Medulla oblongata (tissue), 1 donor: ENCODE measurements around the gene FKBP5.
"Not testable (repeated sequence)": the region's sequence is repeated elsewhere in the genome, so short reads cannot be mapped to it uniquely, and the experiment has no call there.

Source experiments
- DNase-seq: peaks from one replicate; pipeline ENCODE4 v3.0.0-alpha.2; 2015; ENCODE audit errors: extremely low spot score

Gene FKBP5

GRCh38 chr6:35691027-35691824 lies 2.5 kb upstream of the FKBP5 start:
- peak; percentile 72 for DNase-seq

- no peak for DNase-seq
Measured at GRCh38 chr6:35690484-35690883, 1.8 kb upstream of the FKBP5 start.

DNA sequence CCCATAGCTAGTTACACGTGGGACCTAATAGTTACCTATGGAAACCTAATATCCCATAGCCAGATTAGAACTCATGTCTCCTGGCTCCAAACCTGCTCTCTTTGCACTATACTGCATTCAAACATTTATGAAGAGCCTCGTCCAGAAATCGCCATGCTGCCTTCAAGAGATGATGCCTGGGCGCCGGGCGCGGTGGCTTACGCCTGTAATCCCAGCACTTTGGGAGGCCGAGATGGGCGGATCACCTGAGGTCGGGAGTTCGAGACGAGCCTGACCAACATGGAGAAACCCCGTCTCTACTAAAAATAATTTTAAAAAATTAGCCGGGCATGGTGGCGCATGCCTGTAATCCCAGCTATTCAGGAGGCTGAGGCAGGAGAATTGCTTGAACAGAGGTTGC lies 1.3 kb upstream of the FKBP5 start:
- not testable (repeated sequence) for DNase-seq

- DNase-seq, result peak; percentile 52
Measured at GRCh38 chr6:35687658-35688604, 784 bp downstream of the FKBP5 start.

DNA sequence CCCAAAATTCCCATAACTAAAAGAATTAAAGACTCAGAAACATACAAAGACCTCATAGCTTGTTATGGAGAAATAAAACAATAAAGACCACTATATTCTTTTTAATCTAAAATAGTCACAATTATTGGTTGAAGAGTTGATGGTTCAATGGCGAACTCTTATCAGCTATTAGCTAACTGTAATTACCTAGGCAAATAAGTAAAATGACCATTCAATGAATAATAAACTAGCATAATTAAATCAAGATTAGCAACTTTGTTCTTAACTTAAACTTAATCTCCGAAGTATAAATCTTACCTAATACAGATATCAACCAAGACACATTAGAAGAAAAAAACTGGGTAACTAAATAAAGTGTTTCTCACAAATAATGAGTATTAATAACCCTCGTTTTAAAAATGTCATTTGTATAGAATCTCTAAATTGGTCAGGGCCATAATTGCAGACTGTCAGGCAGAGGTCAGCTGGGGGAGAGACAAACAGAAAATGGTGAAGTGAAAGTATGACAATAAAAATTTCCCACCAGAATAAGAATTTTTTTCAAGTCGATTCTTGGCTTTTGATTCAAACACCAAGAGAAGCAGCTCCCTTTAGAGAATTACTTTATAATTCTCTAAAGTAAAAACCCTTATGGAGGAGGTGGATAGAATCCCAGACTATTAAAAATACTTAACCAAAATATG lies 1.7 kb downstream of the FKBP5 start:
- DNase-seq, result peak; percentile 31

- no peak for DNase-seq
Measured at GRCh38 chr6:35686436-35686835, 2.3 kb downstream of the FKBP5 start.

- DNase-seq, result no peak
Measured at GRCh38 chr6:35683267-35683666, 5.4 kb downstream of the FKBP5 start.

GRCh38 chr6:35681298-35681697 lies 7.4 kb downstream of the FKBP5 start:
- DNase-seq, result no peak

DNA sequence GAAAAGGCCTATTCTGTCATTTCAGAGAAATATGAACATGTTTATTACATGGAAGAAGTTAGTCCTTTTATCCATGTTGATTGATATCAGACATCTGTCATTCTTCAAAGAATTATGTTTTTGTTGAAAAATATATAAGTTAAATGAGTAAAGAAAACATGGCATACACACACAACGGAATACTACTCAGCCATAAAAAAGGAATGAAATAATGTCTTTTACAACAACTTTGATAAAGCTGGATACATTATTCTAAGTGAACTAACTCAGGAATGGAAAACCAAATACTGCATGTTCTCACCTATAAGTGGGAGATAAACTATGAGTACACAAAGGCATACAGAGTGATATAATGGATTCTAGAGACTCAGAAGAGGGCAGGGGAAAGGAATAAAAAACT lies 9.3 kb downstream of the FKBP5 start:
- DNase-seq, result no peak

- DNase-seq, result no peak
Measured at GRCh38 chr6:35678814-35679213, 9.9 kb downstream of the FKBP5 start.

GRCh38 chr6:35678021-35678654 lies 10.6 kb downstream of the FKBP5 start:
- no peak for DNase-seq

DNA sequence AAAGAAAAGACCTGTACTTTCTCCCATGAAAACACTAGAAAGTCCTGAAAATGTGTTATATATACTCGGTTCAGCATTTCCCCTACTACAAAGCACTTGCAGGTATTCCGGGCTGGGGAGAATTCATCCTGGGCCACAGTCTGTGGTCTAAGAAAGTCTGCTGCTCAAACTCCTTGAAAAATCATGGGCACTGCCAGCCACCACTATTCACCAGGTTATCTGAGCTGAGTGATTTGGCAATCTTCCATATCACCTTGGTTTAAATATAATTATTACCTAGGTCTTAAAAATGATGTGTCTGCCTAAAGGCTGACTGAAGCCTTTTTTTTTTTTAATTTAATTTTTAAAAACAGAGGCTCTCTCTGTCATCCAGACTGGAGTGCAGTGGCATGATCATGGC lies 11.3 kb downstream of the FKBP5 start:
- DNase-seq, result no peak

DNA sequence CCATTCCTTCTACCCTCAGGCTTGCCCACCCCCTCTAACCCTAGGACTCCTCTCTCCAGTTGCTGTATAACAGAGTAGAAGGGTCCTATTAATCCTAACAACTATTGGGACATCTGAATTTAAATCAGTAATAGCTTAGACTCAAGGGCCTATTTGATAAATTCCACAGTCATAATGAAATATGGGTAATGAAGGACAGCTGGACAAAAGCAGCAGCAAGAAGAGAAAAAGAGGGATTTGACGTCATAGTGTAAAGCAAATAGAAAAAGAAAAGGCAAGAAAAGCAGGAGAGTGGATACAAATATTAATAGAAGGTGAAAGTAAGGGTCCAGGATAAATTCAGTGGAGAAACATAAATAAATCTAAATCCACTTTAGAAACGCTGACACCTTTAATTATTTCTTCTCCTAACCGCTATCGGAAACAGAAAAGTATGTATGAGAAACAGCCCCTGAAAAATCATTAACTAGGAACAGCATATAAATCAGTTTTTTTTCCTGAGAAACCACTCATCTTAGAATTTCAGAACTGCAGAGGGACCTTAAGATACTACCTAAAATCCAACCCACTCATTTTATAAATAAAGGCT lies 12.8 kb downstream of the FKBP5 start:
- DNase-seq, result no peak

DNA sequence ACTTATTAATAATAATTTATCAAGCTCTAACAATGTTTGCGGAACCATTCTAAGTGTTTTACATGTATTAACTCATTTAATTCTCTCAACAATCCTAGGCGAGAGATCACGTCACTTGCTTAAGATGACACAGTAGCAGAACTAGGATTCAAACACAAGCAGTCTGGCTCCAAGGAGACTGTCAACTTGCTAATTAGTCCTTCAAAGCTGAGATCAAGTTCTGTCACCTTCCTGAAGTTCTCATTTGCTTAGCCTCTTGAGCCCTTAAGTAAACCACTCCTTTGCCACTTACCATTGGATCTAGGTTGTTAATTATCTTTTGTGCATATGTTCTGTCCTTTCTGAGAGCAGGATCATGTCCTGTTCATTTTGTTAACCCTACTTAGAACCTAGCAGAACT lies 14.1 kb downstream of the FKBP5 start:
- no peak for DNase-seq

GRCh38 chr6:35673755-35674154 lies 15.0 kb downstream of the FKBP5 start:
- DNase-seq, result no peak

DNA sequence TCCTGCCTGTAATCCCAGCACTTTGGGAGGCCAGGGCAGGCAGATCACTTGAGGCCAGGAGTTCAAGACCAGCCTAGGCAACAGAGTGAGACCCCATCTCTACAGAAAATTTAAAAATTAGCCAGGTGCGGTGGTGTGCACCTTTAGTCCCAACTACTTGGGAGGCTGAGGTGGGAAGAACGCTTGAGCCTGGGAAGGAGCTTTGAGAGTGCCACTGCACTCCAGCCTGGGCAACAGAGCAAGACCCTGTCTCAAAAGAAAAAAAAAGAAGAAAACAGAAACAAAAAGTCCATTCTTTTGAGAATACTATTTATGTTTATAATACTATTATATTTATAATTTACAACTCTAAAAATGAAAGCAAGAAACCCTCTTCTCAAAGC lies 15.4 kb downstream of the FKBP5 start:
- not testable (repeated sequence) for DNase-seq

- DNase-seq, result not testable (repeated sequence)
Measured at GRCh38 chr6:35670453-35670852, 18.3 kb downstream of the FKBP5 start.

DNA sequence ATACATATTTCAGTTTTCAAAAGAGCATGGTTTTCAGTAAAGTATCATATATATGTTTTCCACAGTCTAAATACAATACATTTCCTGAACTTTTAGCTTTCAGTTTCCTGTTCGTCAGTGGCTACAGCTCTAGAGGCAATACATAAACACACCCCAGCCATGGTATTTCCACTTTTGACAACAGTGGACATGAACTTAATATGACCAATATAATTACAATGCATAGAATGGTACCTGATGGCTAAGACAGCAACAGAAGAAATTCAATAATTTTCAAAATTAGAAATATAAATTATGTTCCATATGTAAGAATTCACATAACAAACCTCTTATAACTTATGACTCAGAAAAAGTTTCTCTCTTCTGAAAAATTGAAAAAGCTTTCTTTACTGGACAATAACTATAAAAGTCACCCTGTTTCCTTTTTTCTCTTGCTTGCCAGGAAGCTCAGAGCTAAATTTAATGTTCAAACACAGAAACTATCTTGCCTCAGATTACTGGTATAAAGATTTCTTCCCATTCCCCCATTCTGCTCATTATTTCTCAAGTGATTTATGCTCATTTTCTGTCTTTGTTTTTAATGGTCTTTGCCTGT lies 19.2 kb downstream of the FKBP5 start:
- DNase-seq, result no peak

DNA sequence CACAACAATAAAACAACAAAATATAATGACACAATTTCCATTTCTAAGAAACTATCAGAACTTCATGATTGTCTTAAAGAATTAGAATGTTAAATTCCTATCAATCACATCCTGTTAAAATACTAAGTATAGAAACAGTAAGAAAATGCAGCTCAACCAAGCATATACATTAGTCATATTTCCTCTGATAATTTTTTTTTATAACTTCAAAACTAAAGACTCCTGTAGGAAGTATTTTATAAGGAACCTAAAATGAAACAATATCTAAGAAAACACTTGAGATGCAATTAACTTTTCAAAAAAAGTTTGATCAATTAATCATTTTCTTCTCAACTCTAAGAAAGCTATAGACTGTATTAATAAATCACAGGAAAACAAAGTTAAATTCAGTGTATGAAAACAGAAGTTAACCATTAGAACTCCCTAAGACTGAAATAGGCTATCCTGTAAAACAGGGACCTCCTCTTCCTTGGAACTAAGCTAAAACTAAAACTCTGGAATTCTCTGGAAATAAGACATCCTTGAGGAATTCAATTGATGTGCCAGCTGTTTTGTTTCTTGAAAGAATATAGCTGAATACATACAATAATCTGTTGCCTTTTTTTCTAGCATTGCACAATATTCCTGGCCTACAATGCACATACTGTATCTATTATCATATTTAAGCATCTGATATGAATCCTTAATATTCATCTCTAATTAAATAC lies 19.8 kb downstream of the FKBP5 start:
- DNase-seq, result no peak

- DNase-seq, result no peak
Measured at GRCh38 chr6:35668096-35668495, 20.6 kb downstream of the FKBP5 start.
